HepG2 (cell line): ENCODE data around the gene TLR6. TPM values are rescaled to one million over a fixed set of nuclear protein-coding genes. Genes with fewer than 3 reads are reported as not detected.

Experiments used
- ATAC-seq: fragments of 200-7000 bp; cut with Tn5 transposase; 3 replicates; pipeline ENCODE4 v1.9.1; 2020; ENCODE audit warnings: mild to moderate bottlenecking, moderate library complexity
- BruUV-seq: library from RNA; stranded (reverse); fragments of 400-500 nt; replicated peaks from 2 replicates; lab custom pipeline; 2021; lab: Mats Ljungman, UMichigan
- CTCF ChIA-PET: fragments of 300-600 bp; formaldehyde crosslinking; extraction: SDS; loops from one replicate; lab custom pipeline; 2021; ENCODE audit warnings: low total read pairs, inconsistent platforms, low intra/inter-chr PET ratio; lab: Yijun Ruan, JAX
- POLR2A ChIA-PET: fragments of 350-600 bp; sonication (Branson Sonifier 250); formaldehyde crosslinking; loops from one replicate; lab custom pipeline; 2020; ENCODE audit warnings: antibody characterized with exemption, inconsistent platforms; lab: Yijun Ruan, JAX
- DNase-seq: peaks from one replicate; pipeline ENCODE4 v3.0.0-alpha.2; 2015; ENCODE audit warnings: low spot score
- FAIRE-seq: peaks from 3 replicates; lab custom pipeline; 2011; peaks lifted over from hg19 to GRCh38; lab: Jason Lieb, UNC
- H2AFZ ChIP-seq: one replicate; pipeline ENCODE4 v1.6.1; 2011; ENCODE audit warnings: low read length, inconsistent platforms
- H3K27ac ChIP-seq: fragments of 300-600 bp; 3 replicates; pipeline ENCODE4 v1.8.0; 2011; ENCODE audit warnings: mixed run types, mild to moderate bottlenecking, mixed read lengths, low read length, inconsistent platforms; ENCODE audit not compliant: insufficient read depth; ENCODE audit errors: extremely low read length
- H3K27me3 ChIP-seq, 2 experiments: fragments of 200-600 bp in 1 of 2; 2 replicates in 1 of 2; 3 replicates in 1 of 2; pipeline versions ENCODE4 v1.6.0 to v1.8.0; 2011; ENCODE audit warnings: low read length in 2 of 2, mild to moderate bottlenecking in 2 of 2, moderate library complexity in 2 of 2, inconsistent platforms in 1 of 2; ENCODE audit not compliant: insufficient read depth in 2 of 2, control insufficient read depth in 1 of 2
- H3K36me3 ChIP-seq, 2 experiments: fragments of 200-600 bp in 1 of 2; replicated peaks in 1 of 2; 2 replicates in 1 of 2; 3 replicates in 1 of 2; pipeline versions ENCODE4 v1.5.1 to v1.8.0; 2011; ENCODE audit warnings: low read length in 2 of 2, inconsistent platforms in 1 of 2; ENCODE audit not compliant: insufficient read depth in 2 of 2, control insufficient read depth in 1 of 2
- H3K4me1 ChIP-seq: 2 replicates; pipeline ENCODE4 v1.5.1; 2012; ENCODE audit warnings: low read length, inconsistent platforms; ENCODE audit not compliant: insufficient read depth
- H3K4me2 ChIP-seq: 2 replicates; pipeline ENCODE4 v1.6.0; 2011; ENCODE audit warnings: low read depth, low read length, inconsistent platforms
- H3K4me3 ChIP-seq, 3 experiments: fragments of 200-600 bp in 1 of 3; sonication (generic), shearing (Covaris generic) in 1 of 3; replicated peaks in 1 of 3; 2 replicates each; pipeline ENCODE4 v1.5.1; 2011 to 2016; ENCODE audit warnings: low read length in 3 of 3, inconsistent platforms in 2 of 3, low read depth in 2 of 3, mild to moderate bottlenecking in 2 of 3, control low read depth in 1 of 3, mixed read lengths in 1 of 3; ENCODE audit not compliant: insufficient read depth in 1 of 3
- H3K79me2 ChIP-seq: one replicate; pipeline ENCODE4 v1.6.1; 2011; ENCODE audit warnings: low read length, inconsistent platforms; ENCODE audit not compliant: insufficient read depth
- H3K9ac ChIP-seq: 2 replicates; pipeline ENCODE4 v1.6.0; 2011; ENCODE audit warnings: mild to moderate bottlenecking, low read depth, low read length, inconsistent platforms; ENCODE audit not compliant: insufficient read depth
- H3K9me3 ChIP-seq: 2 replicates; pipeline ENCODE4 v1.5.1; 2012; ENCODE audit warnings: mild to moderate bottlenecking, low read length
- H4K20me1 ChIP-seq: 2 replicates; pipeline ENCODE4 v1.6.0; 2011; ENCODE audit warnings: inconsistent platforms, mild to moderate bottlenecking, low read length, moderate library complexity; ENCODE audit not compliant: insufficient read depth
- ATF7 ChIP-seq, 2 experiments: fragments of 450-650 bp in 1 of 2; sonication (generic) in 1 of 2; formaldehyde crosslinking in 1 of 2; IDR thresholded peaks; 2 replicates each; pipeline versions ENCODE4 v1.4.0 to v1.6.1; 2016 to 2020; ENCODE audit warnings: antibody characterized with exemption in 1 of 2, mild to moderate bottlenecking in 1 of 2, missing genetic modification reagents in 1 of 2
- CEBPB ChIP-seq: IDR thresholded peaks from 2 replicates; pipeline ENCODE4 v1.6.1; 2011; ENCODE audit warnings: low read depth, low read length, improper control_type of control experiment, borderline replicate concordance
- ELK4 ChIP-seq: sonication (generic); formaldehyde crosslinking; IDR thresholded peaks from 2 replicates; pipeline ENCODE4 v1.9.0; 2021; ENCODE audit warnings: missing genetic modification reagents, borderline replicate concordance
- ZSCAN12 ChIP-seq: sonication (generic); formaldehyde crosslinking; IDR thresholded peaks from 2 replicates; pipeline ENCODE4 v1.9.0; 2021; ENCODE audit warnings: mild to moderate bottlenecking, missing genetic modification reagents
- WGBS: methylation state at CpG from one replicate; pipeline ENCODE4 v1.1.6; 2017; ENCODE audit warnings: low lambda C conversion rate; 5-methylcytosine and 5-hydroxymethylcytosine counted together
- in situ Hi-C: cut with HindIII; loops from 2 replicates; pipeline ENCODE4 v1.10.0; 2017; ENCODE audit warnings: low pct_unique_long_range_greater_than_20kb; ENCODE audit not compliant: extremely low pct_ligation_motif_present
- intact Hi-C: fragments of 100-400 bp; cut with micrococcal nuclease; formaldehyde crosslinking; loops from one replicate; pipeline ENCODE4 v1.10.0; 2022; ENCODE audit not compliant: unreplicated experiment
- polyA plus RNA-seq, 8 experiments: library from polyadenylated mRNA; depleted of rRNA in 3 of 8; stranded (reverse) in 7 of 8; unstranded in 1 of 8; fragments of >200 nt; fragmentation: Illumina TruSeq in 4 of 8; extraction: Trizol in 4 of 8; gene quantifications; 2 replicates each; pipeline versions ENCODE4 v1.2.1 to v1.2.3, GENCODE V29; 2011 to 2016; ENCODE audit warnings: low read depth in 4 of 8, missing spikeins in 1 of 8, mixed read lengths in 1 of 8; ENCODE audit not compliant: insufficient read depth in 1 of 8
- total RNA-seq, 5 experiments: library from RNA; depleted of rRNA; stranded (reverse); fragments of >200 nt; fragmentation: Illumina TruSeq; extraction: Trizol; gene quantifications; 2 replicates each; pipeline ENCODE4 v1.2.3, GENCODE V29; 2016; ENCODE audit warnings: low read depth in 1 of 5
- TF ChIP-seq, protein P1 (sequence below), 2 experiments: sonication (generic) in 1 of 2; formaldehyde crosslinking in 1 of 2; IDR thresholded peaks; 2 replicates each; pipeline versions ENCODE4 v1.5.1 to v1.6.1; 2011 to 2020; ENCODE audit warnings: borderline replicate concordance in 1 of 2, low read depth in 1 of 2, low read length in 1 of 2, mild to moderate bottlenecking in 1 of 2, missing genetic modification reagents in 1 of 2, moderate library complexity in 1 of 2

TLR6 gene
- total and polyA plus RNA-seq, 2 of the 13 experiments (the other 11 are each of a cell fraction or from before 2014, with no cell fraction given): 0.33 to 0.71 TPM

DNA sequence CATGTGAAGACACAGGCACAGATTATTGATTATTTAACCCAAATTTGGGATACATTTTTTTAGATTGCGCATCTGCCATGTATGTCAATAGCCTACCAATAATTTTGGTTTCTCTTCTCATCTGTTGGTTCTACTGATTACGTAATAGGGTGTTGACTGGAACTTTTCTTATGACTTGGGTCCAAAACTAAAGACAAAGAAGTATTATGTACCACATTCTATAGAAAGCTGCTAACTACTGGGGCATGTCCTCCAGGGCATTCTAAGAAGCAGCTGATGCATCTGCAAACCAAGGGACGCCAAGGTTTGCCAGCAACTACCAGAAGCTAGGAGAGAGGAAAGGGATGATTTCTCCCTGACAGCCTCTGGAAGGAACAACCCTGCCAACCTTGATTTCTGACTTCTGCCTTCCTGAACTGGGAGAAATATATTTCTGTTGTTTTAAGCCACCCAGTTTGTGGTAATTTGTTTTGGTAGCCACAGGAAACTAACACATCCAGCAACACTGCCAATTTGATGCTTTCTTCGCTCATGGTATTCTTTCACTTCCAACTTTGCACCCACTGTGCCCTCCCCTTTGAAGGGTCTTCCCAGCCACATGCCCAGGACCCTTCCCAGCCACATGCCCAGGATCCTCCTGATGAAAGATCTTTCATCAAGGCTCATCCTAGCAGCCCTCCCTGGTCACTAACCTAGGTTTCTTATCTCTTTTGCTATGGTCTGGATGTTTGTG, 36.1 kb downstream of the TLR6 start:
- ChIA-PET POLR2A (no interaction called here), CTCF (interaction anchor here (1.1 kb wide), 1 partner anchor 61 kb away, joined by 3 read pairs; no protein-coding TSS in a partner anchor)
- no peak for DNase-seq
- H3K9me3 ChIP-seq: no peaks in the 10 kb centered on the region
- no peaks in the 10 kb centered on the region for H4K20me1 ChIP-seq
- H2AFZ ChIP-seq: no peak overlapping the region
- intact Hi-C loops: no loop called here
- H3K4me2 ChIP-seq: no peak overlapping the region
- BruUV-seq: no TSS peak
- WGBS: 34% methylated on average over 4 of the region's 4 CpGs
- H3K27me3 ChIP-seq: no peaks in the 10 kb centered on the region
- TF ChIP-seq ATF7 (IDR thresholded peaks at IDR 0.05) (0 out of 2 replicates have a peak, but pooled peaks have one; percentile 11), ATF7 (CRISPR knock-in tag; IDR thresholded peaks at IDR 0.05) (no peak), ZSCAN12 (CRISPR knock-in tag) (no peak), CEBPB (peak; percentile 49; the same call in 1 of the 2 replicates), ELK4 (CRISPR knock-in tag) (no peak)
- TF ChIP-seq, protein P1, sequence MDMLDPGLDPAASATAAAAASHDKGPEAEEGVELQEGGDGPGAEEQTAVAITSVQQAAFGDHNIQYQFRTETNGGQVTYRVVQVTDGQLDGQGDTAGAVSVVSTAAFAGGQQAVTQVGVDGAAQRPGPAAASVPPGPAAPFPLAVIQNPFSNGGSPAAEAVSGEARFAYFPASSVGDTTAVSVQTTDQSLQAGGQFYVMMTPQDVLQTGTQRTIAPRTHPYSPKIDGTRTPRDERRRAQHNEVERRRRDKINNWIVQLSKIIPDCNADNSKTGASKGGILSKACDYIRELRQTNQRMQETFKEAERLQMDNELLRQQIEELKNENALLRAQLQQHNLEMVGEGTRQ (IDR thresholded peaks at IDR 0.05; ENCODE audit: low read depth, low read length): no peak
- TF ChIP-seq, protein P1 (CRISPR knock-in tag; IDR thresholded peaks at IDR 0.05; ENCODE audit: borderline replicate concordance): no peak
- H3K4me1 ChIP-seq: no peaks in the 10 kb centered on the region; the same call in 1 of the 2 replicates
- in situ Hi-C loops: no loop called here
- H3K27ac ChIP-seq: no peak overlapping the region
- H3K4me3 ChIP-seq: no peak overlapping the region
- H3K36me3 ChIP-seq: no peaks in the 10 kb centered on the region
- no peak overlapping the region for H3K9ac ChIP-seq
- no peak for ATAC-seq
- H3K79me2 ChIP-seq: no peaks in the 10 kb centered on the region
- FAIRE-seq: no peak
